PFSK-1 (cell line): ENCODE data around the gene ZHX3.
A peak's percentile ranks its signal among the peaks of the same experiment; 100 is the strongest.

ENCODE experiments used
- FOXP2 ChIP-seq: optimal IDR thresholded peaks from 2 replicates; pipeline ENCODE3; 2011; ENCODE audit warnings: borderline replicate concordance, control low read depth, inconsistent platforms; ENCODE audit not compliant: insufficient read depth; ENCODE audit errors: extremely low read length, extremely low read depth
- POLR2AphosphoS5 ChIP-seq: IDR thresholded peaks from 2 replicates; pipeline ENCODE4 v1.6.1; 2012; ENCODE audit warnings: low read depth, mild to moderate bottlenecking, control low read depth, low read length, moderate library complexity
- REST ChIP-seq, 2 experiments: IDR thresholded peaks; 2 replicates each; pipeline versions ENCODE4 v1.6.1 to v1.8.0; 2011 to 2012; ENCODE audit warnings: low read depth in 2 of 2, low read length in 2 of 2, control low read depth in 1 of 2, inconsistent platforms in 1 of 2, mild to moderate bottlenecking in 1 of 2, moderate library complexity in 1 of 2; ENCODE audit not compliant: insufficient read depth in 1 of 2
- SIN3A ChIP-seq: IDR thresholded peaks from 2 replicates; pipeline ENCODE4 v1.6.1; 2012; ENCODE audit warnings: mild to moderate bottlenecking, low read length, moderate library complexity, borderline replicate concordance; ENCODE audit not compliant: insufficient read depth
- TAF1 ChIP-seq: IDR thresholded peaks from 2 replicates; pipeline ENCODE4 v1.6.1; 2012; ENCODE audit warnings: low read length, control low read depth, borderline replicate concordance; ENCODE audit not compliant: insufficient read depth

ZHX3 gene

GRCh38 chr20:41173161-41173721 is 144.3 kb downstream of the ZHX3 start:
- TF ChIP-seq TAF1 (no peak), FOXP2 (peak; percentile 50), POLR2AphosphoS5 (no peak), SIN3A (no peak), REST (IDR thresholded peaks at IDR 0.05; ENCODE audit: insufficient read depth in 1 of 2, low read depth in 2 of 2, low read length in 2 of 2) (no peak)

GRCh38 chr20:41172296-41173140 is 145.0 kb downstream of the ZHX3 start:
- no peak for TF ChIP-seq POLR2AphosphoS5
- TF ChIP-seq FOXP2: no peak
- TF ChIP-seq SIN3A: no peak
- no peak for TF ChIP-seq REST (IDR thresholded peaks at IDR 0.05; ENCODE audit: insufficient read depth in 1 of 2, low read depth in 2 of 2, low read length in 2 of 2)
- TF ChIP-seq TAF1: no peak

GRCh38 chr20:41171736-41172295 is 145.7 kb downstream of the ZHX3 start:
- TF ChIP-seq FOXP2 (no peak), POLR2AphosphoS5 (no peak), TAF1 (no peak), SIN3A (no peak), REST (IDR thresholded peaks at IDR 0.05; ENCODE audit: insufficient read depth in 1 of 2, low read depth in 2 of 2, low read length in 2 of 2) (no peak)

- TF ChIP-seq FOXP2 (no peak), REST (IDR thresholded peaks at IDR 0.05; ENCODE audit: insufficient read depth in 1 of 2, low read depth in 2 of 2, low read length in 2 of 2) (no peak), SIN3A (no peak), TAF1 (no peak), POLR2AphosphoS5 (no peak)
Observed at GRCh38 chr20:41170386-41171105, 147.0 kb downstream of the ZHX3 start.
